Mucosa of descending colon (tissue), 3 donors: ENCODE measurements around the gene PNPLA1. TPM values are rescaled to one million over a fixed set of nuclear protein-coding genes. Genes with fewer than 3 reads are reported as not detected.

ENCODE experiments used
- ATAC-seq: fragments of 200-7000 bp; cut with Tn5 transposase; one replicate; pipeline ENCODE4 v1.9.1; 2020; ENCODE audit warnings: mild to moderate bottlenecking, moderate library complexity
- DNase-seq, 3 donors: peaks; one replicate each; pipeline ENCODE4 v3.0.0-alpha.2; 2020
- H3K36me3 ChIP-seq: fragments of 200-600 bp; one replicate; pipeline ENCODE4 v1.8.0; 2021; ENCODE audit warnings: low read depth, mild to moderate bottlenecking
- H3K4me1 ChIP-seq: fragments of 200-600 bp; one replicate; pipeline ENCODE4 v1.8.0; 2021; ENCODE audit warnings: low read depth, mild to moderate bottlenecking
- H3K4me3 ChIP-seq: fragments of 200-600 bp; one replicate; pipeline ENCODE4 v1.8.0; 2021; ENCODE audit warnings: mild to moderate bottlenecking
- H3K9me3 ChIP-seq: fragments of 200-600 bp; one replicate; pipeline ENCODE4 v1.8.0; 2021; ENCODE audit warnings: mild to moderate bottlenecking
- intact Hi-C, 2 donors: fragments of 100-400 bp; cut with DNase I in 1 of 2; cut with micrococcal nuclease in 1 of 2; formaldehyde crosslinking; loops; one replicate each; pipeline versions ENCODE4 v1.11.0 to v1.11.1; 2022; cut with DNase I, micrococcal nuclease
- long read RNA-seq, 2 donors: library from polyadenylated mRNA; unstranded; transcript quantifications; one replicate each; pipeline ENCODE4 v2.0.0, GENCODE V29; 2019 to 2021
- total RNA-seq, 3 donors: library from RNA; stranded (reverse); fragmentation: NEBNext Ultra II Directional in 2 of 3; extraction: Animal tissue kit (Norgen Biotek cat#: 25700) in 2 of 3; gene quantifications; one replicate each; pipeline versions ENCODE4 v1.2.1 to v1.2.4, GENCODE V29; 2021 to 2023
- TF ChIP-seq, protein P1 (sequence below): fragments of 200-600 bp; IDR thresholded peaks from one replicate; pipeline ENCODE4 v1.8.0; 2022; ENCODE audit warnings: antibody characterized with exemption, mild to moderate bottlenecking
- donor health status: DM: no; HTN: no; CAD: no; lungs with moderate emphysema.
- donor health status: DM: no; HTN: no; CAD: no.
- donor health status: DM: no; HTN: yes; CAD: no.

PNPLA1 gene
- under 1 TPM; 0.19 to 0.38 (median 0.27) TPM for total RNA-seq
- long read RNA-seq, donor 1 = 0 reads
- long read RNA-seq, donor 2, partial matches to known transcripts = 0 of 1 reads
- long read RNA-seq, donor 2, other reads (novel, unspliced or antisense) = 1 of 1 reads

DNA sequence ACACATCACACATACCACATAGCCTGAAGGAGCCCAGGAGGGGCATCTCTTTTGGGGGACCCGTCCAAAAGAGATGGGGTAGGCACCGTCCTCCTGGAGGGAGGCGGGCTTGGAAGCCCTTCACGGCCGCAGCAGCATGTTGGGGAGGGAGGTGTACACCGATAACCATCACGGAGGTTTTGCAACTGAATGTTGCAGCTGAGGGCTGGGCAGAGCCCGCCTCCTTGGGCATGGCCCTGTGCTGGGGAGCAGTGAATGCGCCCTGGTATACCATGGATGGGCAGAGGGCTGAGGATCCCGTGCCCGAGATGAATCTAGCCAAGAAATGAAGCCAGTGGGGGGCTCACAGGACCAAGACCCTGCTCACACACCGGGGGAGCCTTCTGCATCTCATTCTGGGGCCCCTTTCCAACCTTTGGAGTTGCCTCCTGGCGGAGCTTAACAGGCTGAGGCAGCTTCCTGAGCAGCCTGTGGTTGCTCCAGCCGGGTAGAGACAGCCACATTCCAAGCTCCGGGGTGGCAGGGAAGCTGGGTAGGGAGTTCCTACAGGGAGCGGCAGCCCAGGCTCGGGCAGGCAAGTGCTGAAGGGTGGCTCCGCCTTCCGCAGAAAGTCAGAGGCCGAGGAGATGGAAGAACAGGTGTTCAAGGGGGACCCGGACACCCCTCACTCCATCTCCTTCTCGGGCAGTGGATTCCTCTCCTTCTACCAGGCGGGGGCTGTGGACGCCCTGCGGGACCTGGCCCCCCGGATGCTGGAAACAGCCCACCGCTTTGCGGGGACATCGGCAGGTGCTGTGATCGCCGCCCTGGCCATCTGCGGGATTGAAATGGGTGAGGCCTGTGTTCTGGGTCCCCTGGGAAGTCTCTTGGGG, at the start of gene PNPLA1:
TSS of gene PNPLA1 (plus strand) at position 227 of the 872 bp plus-strand sequence. CDS start at position 627, 400 bp downstream.
- no peak for ATAC-seq
- TF ChIP-seq, protein P1, sequence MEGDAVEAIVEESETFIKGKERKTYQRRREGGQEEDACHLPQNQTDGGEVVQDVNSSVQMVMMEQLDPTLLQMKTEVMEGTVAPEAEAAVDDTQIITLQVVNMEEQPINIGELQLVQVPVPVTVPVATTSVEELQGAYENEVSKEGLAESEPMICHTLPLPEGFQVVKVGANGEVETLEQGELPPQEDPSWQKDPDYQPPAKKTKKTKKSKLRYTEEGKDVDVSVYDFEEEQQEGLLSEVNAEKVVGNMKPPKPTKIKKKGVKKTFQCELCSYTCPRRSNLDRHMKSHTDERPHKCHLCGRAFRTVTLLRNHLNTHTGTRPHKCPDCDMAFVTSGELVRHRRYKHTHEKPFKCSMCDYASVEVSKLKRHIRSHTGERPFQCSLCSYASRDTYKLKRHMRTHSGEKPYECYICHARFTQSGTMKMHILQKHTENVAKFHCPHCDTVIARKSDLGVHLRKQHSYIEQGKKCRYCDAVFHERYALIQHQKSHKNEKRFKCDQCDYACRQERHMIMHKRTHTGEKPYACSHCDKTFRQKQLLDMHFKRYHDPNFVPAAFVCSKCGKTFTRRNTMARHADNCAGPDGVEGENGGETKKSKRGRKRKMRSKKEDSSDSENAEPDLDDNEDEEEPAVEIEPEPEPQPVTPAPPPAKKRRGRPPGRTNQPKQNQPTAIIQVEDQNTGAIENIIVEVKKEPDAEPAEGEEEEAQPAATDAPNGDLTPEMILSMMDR = no peak
- Histone ChIP-seq H3K36me3 (no peaks in the 10 kb centered on the region), H3K9me3 (peaks cover 3% of the 10 kb centered on the region), H3K4me3 (no peak within 1 kb of the TSS), H3K4me1 (no peaks in the 10 kb centered on the region)
- intact Hi-C loops = no loop called here
- DNase-seq = no peak

DNA sequence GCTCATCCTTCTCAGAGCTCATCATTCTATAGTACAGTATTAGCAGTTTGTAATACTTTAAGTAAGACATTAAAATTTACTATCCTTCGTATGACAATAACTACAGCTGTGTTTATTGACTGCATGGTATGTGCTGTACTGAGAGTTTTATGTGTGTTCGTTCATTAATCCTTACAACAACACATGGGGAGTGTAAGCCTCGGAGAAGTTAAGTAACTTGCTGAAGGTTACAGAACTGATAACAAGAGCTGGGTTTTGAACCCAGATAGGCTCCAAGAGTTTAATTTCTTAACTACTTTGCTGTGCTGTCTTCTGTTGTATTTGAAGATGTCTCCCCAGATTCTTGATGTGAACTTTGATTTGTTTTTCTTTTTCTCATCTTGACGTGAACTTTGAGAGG, 49.6 kb upstream of the PNPLA1 start:
- Histone ChIP-seq H3K9me3 (no peaks in the 10 kb centered on the region), H3K4me3 (no peak overlapping the region), H3K4me1 (peaks cover 31% of the 10 kb centered on the region), H3K36me3 (no peaks in the 10 kb centered on the region)
- no peak for ATAC-seq
- no peak for DNase-seq
- TF ChIP-seq, protein P1 = no peak
- intact Hi-C loops = no loop called here

DNA sequence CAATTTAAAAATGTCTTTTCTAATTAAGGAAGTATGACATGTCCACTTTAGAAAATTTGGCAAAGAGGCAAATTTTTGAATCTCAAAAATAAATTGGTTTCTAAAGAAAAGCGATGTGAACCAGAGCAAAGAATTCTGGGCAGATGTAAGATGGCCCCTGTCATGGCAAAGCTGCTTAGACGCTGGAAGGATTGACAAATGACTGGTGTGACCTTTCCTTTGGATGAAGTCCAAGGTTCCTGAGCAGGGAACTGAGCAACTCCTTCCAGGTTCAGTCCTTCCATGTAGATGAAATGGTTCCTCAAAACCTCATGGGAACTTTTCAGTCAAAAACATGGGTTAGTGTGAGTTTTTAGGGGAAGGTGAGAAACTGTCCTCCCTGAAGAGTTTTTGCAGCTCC, 48.2 kb upstream of the PNPLA1 start:
- Histone ChIP-seq H3K36me3 (no peaks in the 10 kb centered on the region), H3K4me3 (no peak overlapping the region), H3K9me3 (no peaks in the 10 kb centered on the region), H3K4me1 (peaks cover 29% of the 10 kb centered on the region)
- TF ChIP-seq, protein P1 = no peak
- ATAC-seq (no peak), DNase-seq (no peak)
- intact Hi-C loops = no loop called here

DNA sequence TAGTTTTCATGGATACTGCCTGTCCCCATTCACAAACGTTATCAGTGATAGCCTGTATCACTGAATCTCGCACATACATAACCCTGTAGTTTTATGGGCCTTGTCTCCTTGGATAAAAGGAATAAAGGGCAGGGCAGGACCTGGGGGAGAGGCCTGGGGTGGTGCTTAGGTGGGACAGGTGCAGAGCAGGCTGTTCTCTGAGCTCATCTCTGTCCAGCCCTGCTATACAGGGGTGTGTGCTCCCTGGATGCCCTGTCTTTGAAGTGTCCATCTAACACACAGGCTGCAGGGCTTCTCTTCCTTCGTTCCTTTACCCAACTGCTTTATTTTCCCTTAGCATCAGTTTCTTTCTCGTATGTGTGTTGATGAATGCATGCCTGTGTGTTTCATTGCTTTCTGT, 46.9 kb upstream of the PNPLA1 start:
- no peaks in the 10 kb centered on the region for H3K9me3 ChIP-seq
- DNase-seq (peak in 1 of 3 donors; percentile 57), ATAC-seq (peak; percentile 89)
- TF ChIP-seq, protein P1 = no peak
- intact Hi-C loops = no loop called here
- no peaks in the 10 kb centered on the region for H3K36me3 ChIP-seq
- peaks cover 31% of the 10 kb centered on the region for H3K4me1 ChIP-seq
- no peak overlapping the region for H3K4me3 ChIP-seq

DNA sequence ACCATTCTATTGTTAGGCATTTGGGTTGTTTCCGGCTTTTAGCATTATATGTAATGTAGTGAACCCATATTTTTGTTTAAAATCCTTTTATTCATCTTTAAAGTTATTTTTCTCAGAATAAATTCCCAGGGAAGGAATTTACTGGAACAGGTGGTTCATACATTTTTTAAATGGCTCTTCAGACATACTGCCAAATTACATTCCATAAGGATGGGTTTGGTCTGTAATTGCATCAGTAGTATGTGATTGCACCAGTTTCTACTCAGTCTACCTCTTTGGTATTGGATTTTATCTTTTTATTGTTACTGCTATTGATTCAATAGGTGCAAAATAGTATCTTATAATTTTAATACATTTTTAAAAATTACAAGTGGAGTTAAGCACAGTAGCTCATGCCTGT, 46.2 kb upstream of the PNPLA1 start:
- TF ChIP-seq, protein P1 = no peak
- DNase-seq (no peak), ATAC-seq (no peak)
- H3K36me3 ChIP-seq = no peaks in the 10 kb centered on the region
- no peak overlapping the region for H3K4me3 ChIP-seq
- no peaks in the 10 kb centered on the region for H3K9me3 ChIP-seq
- intact Hi-C loops = no loop called here
- H3K4me1 ChIP-seq = peaks cover 36% of the 10 kb centered on the region
